Body of pancreas (tissue), 4 donors: ENCODE data around the gene MYBPC1.

Experiments
- CTCF ChIP-seq, 7 experiments: fragments of 450-650 bp in 4 of 7; fragments of 200-600 bp in 3 of 7; sonication (generic) in 3 of 7; IDR thresholded peaks; one replicate each; pipeline ENCODE4 v1.5.1; 2016 to 2019; ENCODE audit warnings: antibody characterized with exemption in 7 of 7
- POLR2A ChIP-seq, 3 donors: fragments of 450-650 bp; IDR thresholded peaks; one replicate each; pipeline ENCODE4 v1.6.1; 2016; ENCODE audit warnings: antibody characterized with exemption in 3 of 3, mild to moderate bottlenecking in 2 of 3

- no peak for TF ChIP-seq POLR2A (IDR thresholded peaks at IDR 0.05)
- no peak for TF ChIP-seq CTCF (IDR thresholded peaks at IDR 0.05)
These were observed 60.6 kb downstream of the MYBPC1 start for GRCh38 chr12:101655393-101655792.
